Measurements from ENCODE around the gene TMPRSS9.
A peak's percentile ranks its signal among the peaks of the same experiment; 100 is the strongest.
"Not testable (repeated sequence)": the region's sequence is repeated elsewhere in the genome, so short reads cannot be mapped to it uniquely, and the experiment has no call there.

The TMPRSS9 gene

GRCh38 chr19:2468596-2468995 lies 108.5 kb downstream of the TMPRSS9 start:
- no peak for DNase-seq

GRCh38 chr19:2469102-2469914 lies 109.2 kb downstream of the TMPRSS9 start:
- DNase-seq: peak in 1 of 2 donors; percentile 31

GRCh38 chr19:2469915-2470200 lies 109.8 kb downstream of the TMPRSS9 start:
- DNase-seq: not testable (repeated sequence)

GRCh38 chr19:2474232-2475017 lies 114.4 kb downstream of the TMPRSS9 start:
- peak; percentile 84 to 86 for DNase-seq

- peak; percentile 44 to 63 for DNase-seq
Observed at GRCh38 chr19:2475018-2475701, 115.1 kb downstream of the TMPRSS9 start.

Measured in CD4-positive, alpha-beta T cell treated with Interleukin-4 for 1 hour (primary cell).